GM21447 (cell line): ENCODE results near the gene EPG5.
"Not testable (repeated sequence)": the region's sequence is repeated elsewhere in the genome, so short reads cannot be mapped to it uniquely, and the experiment has no call there.

Experiments
- ATAC-seq: cut with Tn5 transposase; IDR thresholded peaks from one replicate; pipeline ENCODE4 v1.9.1; 2021; ENCODE audit not compliant: unreplicated experiment

EPG5 gene

GRCh38 chr18:45980229-45980628 lies 13.1 kb upstream of the EPG5 start:
- no peak for ATAC-seq

- ATAC-seq = no peak
These were observed 11.0 kb upstream of the EPG5 start for GRCh38 chr18:45978084-45978483.

- ATAC-seq = no peak
These were observed 9.8 kb upstream of the EPG5 start for GRCh38 chr18:45976974-45977373.

GRCh38 chr18:45976566-45976965 lies 9.4 kb upstream of the EPG5 start:
- no peak for ATAC-seq

GRCh38 chr18:45974088-45974536 lies 7.0 kb upstream of the EPG5 start:
- ATAC-seq = peak; percentile 63

GRCh38 chr18:45964913-45965312 lies 2.2 kb downstream of the EPG5 start:
- ATAC-seq = not testable (repeated sequence)

GRCh38 chr18:45962866-45963265 lies 4.3 kb downstream of the EPG5 start:
- no peak for ATAC-seq

- ATAC-seq = no peak
These were observed 4.7 kb downstream of the EPG5 start for GRCh38 chr18:45962461-45962860.

- ATAC-seq = not testable (repeated sequence)
These were observed 7.6 kb downstream of the EPG5 start for GRCh38 chr18:45959484-45959883.

GRCh38 chr18:45958730-45959129 lies 8.4 kb downstream of the EPG5 start:
- no peak for ATAC-seq

- no peak for ATAC-seq
These were observed 9.1 kb downstream of the EPG5 start for GRCh38 chr18:45958027-45958426.

- ATAC-seq = no peak
These were observed 10.0 kb downstream of the EPG5 start for GRCh38 chr18:45957100-45957499.

- ATAC-seq = no peak
These were observed 12.8 kb downstream of the EPG5 start for GRCh38 chr18:45954070-45954934.

- ATAC-seq = no peak
These were observed 16.0 kb downstream of the EPG5 start for GRCh38 chr18:45951016-45951714.

GRCh38 chr18:45945669-45946068 lies 21.5 kb downstream of the EPG5 start:
- no peak for ATAC-seq

- no peak for ATAC-seq
These were observed 26.4 kb downstream of the EPG5 start for GRCh38 chr18:45940724-45941123.

- no peak for ATAC-seq
These were observed 27.9 kb downstream of the EPG5 start for GRCh38 chr18:45939236-45939635.

- no peak for ATAC-seq
These were observed 28.6 kb downstream of the EPG5 start for GRCh38 chr18:45938488-45938935.

GRCh38 chr18:45935591-45936335 lies 31.4 kb downstream of the EPG5 start:
- no peak for ATAC-seq

- no peak for ATAC-seq
These were observed 34.4 kb downstream of the EPG5 start for GRCh38 chr18:45932708-45933107.

- no peak for ATAC-seq
These were observed 36.2 kb downstream of the EPG5 start for GRCh38 chr18:45930963-45931362.
